Umbilical cord (tissue), 2 donors: Measurements from ENCODE around the gene RHOH. TPM values are rescaled to one million over a fixed set of nuclear protein-coding genes. Genes with fewer than 3 reads are reported as not detected.
A peak's percentile ranks its signal among the peaks of the same experiment; 100 is the strongest.

ENCODE experiments used
- DNase-seq: peaks from one replicate; pipeline ENCODE4 v3.0.0-alpha.2; 2015; ENCODE audit warnings: low spot score
- total RNA-seq: library from RNA; depleted of rRNA; stranded (reverse); fragments of >200 nt; gene quantifications from one replicate; pipeline ENCODE4 v1.2.3, GENCODE V29; 2014; ENCODE audit warnings: low replicate concordance; ENCODE audit not compliant: insufficient read depth

The RHOH gene
- total RNA-seq, 1 donor from 2014 or later: 3.4 TPM

DNA sequence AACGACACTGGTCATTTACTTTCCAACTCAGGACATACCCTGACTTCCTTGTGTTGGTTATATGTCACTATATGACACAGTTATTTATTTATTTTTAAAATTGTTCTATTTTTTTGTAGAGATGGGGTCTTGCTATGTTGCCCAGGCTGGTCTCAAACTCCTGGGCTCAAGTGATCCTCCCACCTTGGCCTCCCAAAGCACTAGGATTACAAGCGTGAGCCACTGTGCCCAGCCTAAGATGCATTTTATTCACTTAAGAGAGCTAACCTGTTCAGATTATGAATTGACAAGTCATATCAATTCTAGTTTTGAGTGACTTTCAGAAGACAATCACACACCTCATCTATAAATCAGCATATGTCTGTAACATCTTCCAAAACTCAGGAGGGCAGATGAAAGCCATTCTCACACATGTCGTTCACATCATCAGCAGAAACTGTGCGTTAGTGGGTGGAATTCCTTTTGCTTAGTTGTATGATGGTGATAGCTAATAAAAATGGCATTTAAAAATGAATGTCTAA lies 9.4 kb upstream of the RHOH start:
- DNase-seq: no peak

DNA sequence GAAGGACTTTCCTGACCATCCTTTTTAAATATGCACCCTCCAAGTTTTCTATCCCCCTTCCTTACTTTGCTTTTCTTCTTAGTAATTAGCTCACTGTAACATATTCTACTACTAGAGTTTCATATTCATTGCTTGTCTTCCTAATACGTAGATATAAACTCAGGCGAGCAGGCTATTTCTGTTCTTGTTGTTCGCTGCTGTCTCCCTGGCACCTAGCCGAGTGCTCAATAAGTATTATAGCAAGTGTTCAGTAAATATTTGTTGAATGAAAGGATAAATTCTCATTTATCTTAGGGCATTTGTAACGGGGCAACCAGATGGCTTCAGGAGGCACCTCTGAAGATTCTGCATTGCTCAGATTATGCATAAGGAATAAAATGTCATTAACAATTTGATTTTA lies 6.8 kb upstream of the RHOH start:
- no peak for DNase-seq

- no peak for DNase-seq
Observed at GRCh38 chr4:40190465-40190864, 6.4 kb upstream of the RHOH start.

GRCh38 chr4:40190880-40191815 lies 5.7 kb upstream of the RHOH start:
- DNase-seq: no peak

- DNase-seq: no peak
Observed at GRCh38 chr4:40192114-40193015, 4.5 kb upstream of the RHOH start.

DNA sequence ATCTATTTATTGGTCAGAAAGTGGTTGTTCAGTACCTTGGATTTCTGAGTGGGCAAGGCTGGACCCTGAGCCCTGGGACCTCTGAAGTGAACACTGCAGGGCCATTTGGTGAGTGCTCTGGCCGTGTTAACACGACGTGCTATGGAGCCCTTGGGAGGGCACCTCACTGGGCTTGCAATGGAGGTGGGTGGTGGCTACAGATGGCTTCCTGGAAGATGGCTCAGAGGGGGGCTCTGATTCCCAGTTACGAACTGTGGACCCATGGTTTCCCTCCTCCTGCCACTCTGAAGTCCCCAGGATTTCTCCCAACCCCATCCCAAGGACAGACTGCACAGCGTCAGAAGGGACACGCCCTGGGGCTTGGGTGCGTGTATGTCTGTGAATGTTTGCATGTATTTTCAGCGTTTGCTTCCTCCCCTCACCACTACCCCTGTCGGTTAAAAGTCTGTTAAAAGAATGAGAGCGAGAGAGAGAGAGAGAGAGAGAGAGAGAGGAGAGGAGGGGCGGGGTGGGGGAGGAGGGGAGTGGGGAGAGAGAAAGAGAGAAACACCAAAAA lies 3.7 kb upstream of the RHOH start:
- DNase-seq: no peak

DNA sequence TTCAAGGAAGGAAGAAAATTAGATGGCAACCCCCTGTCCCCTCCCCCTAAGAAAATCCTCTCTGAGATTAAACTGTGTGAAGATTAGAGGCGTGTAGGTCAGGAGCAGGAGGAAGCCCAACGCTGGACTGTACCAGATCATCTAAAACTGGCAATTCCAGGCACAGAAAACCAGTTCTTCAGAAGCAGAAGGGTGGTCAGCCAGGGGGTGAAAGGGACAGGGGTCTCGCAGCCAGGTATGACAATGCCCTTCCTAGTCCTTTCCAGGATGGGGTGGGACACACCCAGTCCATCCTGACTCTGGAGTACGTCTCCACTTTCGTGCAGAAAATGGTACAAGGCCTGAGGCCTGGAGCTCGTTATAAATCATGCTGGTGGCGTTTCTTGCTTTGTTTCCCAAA lies 3.3 kb upstream of the RHOH start:
- no peak for DNase-seq

- peak; percentile 50 for DNase-seq
Observed at GRCh38 chr4:40194602-40195161, 2.1 kb upstream of the RHOH start.

- DNase-seq: no peak
Observed at GRCh38 chr4:40195182-40196177, 1.4 kb upstream of the RHOH start.

GRCh38 chr4:40196272-40196671 lies 559 bp upstream of the RHOH start:
- no peak for DNase-seq

- no peak for DNase-seq
Observed at GRCh38 chr4:40197879-40198689, 1.3 kb downstream of the RHOH start.

GRCh38 chr4:40199179-40199670 lies 2.4 kb downstream of the RHOH start:
- no peak for DNase-seq

- no peak for DNase-seq
Observed at GRCh38 chr4:40199999-40200874, 3.4 kb downstream of the RHOH start.

DNA sequence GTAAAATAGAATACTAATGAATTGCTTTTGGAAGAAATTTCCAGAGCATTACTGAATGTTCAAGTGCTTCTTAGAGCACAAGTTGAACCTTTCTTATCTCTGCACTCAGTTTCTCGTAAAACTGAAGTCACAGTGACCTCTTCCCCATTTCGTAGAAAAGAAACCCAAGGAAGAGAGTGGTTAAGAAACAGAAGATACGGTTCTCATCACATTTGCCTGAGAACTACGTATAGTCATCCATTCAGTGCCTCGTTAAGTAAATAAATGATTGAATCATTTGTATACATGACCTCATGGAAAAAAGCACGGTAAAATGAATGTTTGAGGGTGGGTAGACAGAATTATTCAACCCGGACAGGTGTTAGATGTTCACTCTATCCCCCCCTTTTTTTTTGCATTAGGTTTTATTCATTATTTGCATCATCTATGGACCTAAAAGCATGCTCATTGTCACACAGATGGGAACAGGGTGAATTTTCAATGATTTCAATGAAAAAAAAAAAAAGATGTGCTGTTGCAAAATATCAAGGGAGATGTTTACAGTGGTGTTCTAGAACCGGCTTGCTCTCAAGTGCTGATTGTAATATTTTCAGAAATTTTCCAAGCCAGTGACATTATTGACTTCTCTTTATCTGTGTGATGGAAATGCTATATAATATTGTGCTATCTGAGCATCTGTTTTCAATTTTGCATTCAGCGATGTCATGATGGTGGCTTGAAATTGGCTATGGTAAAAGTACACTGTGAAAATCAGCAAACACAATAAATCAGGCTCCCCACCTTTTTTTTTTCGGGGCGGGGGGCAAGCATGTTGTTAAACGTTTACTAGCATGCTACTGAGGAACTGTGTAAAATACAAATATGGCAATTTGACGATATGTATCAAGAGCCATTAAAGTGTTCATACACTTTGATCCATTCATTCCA lies 4.3 kb downstream of the RHOH start:
- no peak for DNase-seq

- no peak for DNase-seq
Observed at GRCh38 chr4:40201898-40202297, 5.1 kb downstream of the RHOH start.

DNA sequence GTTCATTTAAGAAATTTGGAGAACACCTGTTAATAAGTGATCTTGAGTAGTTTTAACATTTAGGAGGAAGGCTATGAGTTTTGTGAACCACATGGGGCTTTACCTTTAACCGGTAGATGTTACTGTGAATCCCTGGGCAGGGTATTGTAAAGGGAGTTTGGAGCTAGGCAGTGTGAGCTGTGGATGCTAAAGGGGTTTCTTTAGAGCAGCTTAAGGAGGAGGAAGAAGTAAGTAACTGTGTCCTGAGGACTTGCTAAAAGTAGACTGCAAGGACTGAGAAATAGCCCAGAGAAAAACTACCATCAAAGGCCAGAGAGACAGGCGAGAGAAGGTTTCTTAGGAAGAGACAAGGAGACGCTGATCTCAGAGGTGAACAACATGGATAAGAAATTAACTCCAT lies 5.6 kb downstream of the RHOH start:
- no peak for DNase-seq
